GM23248 (cell line): Measurements from ENCODE around the gene PROC.

Source experiments
- EZH2 ChIP-seq: fragments of 200-600 bp; sonication (generic); IDR thresholded peaks from 2 replicates; pipeline ENCODE4 v1.6.1; 2018; ENCODE audit warnings: antibody characterized with exemption, mild to moderate bottlenecking; ENCODE audit not compliant: insufficient read depth, poor library complexity, severe bottlenecking
- EZH2phosphoT487 ChIP-seq: fragments of 200-600 bp; sonication (generic); IDR thresholded peaks from 2 replicates; pipeline ENCODE4 v1.6.1; 2018; ENCODE audit warnings: antibody characterized with exemption, moderate library complexity, mild to moderate bottlenecking, low read depth; ENCODE audit not compliant: insufficient read depth

- TF ChIP-seq EZH2phosphoT487 (no peak), EZH2 (no peak)
These were observed 30.3 kb downstream of the PROC start for GRCh38 chr2:127448526-127448925.
